ENCODE results near the gene PACSIN1. TPM values are rescaled to one million over a fixed set of nuclear protein-coding genes. Genes with fewer than 3 reads are reported as not detected.
A peak's percentile ranks its signal among the peaks of the same experiment; 100 is the strongest.

The PACSIN1 gene
- total and polyA plus RNA-seq, 2 of the 4 experiments (the other 2 are of a cell fraction), result 0.02 TPM; not detected in 1

GRCh38 chr6:34521463-34522285 is 55.8 kb downstream of the PACSIN1 start:
- H3K23ac ChIP-seq (ENCODE audit: low read depth, low read length), result no peak overlapping the region
- H3K4me2 ChIP-seq (ENCODE audit: low read depth, low read length), result no peak overlapping the region
- H3K79me1 ChIP-seq (ENCODE audit: low read depth in 1 of 2, low read length in 2 of 2), result no peaks in the 10 kb centered on the region
- H3K9me3 ChIP-seq (ENCODE audit: control insufficient read depth, insufficient read depth, low read length), result no peaks in the 10 kb centered on the region; the same call in 1 of the 2 replicates
- DNase-seq, result no peak
- H3K9me1 ChIP-seq (ENCODE audit: insufficient read depth, low read length), result no peaks in the 10 kb centered on the region
- H4K91ac ChIP-seq (ENCODE audit: insufficient read depth, low read depth, low read length), result no peak overlapping the region
- no peaks in the 10 kb centered on the region for H4K20me1 ChIP-seq (ENCODE audit: insufficient read depth, low read length)
- no peak overlapping the region for H2BK20ac ChIP-seq (ENCODE audit: low read depth, low read length)
- no peak overlapping the region for H2BK120ac ChIP-seq (ENCODE audit: low read depth, low read length)
- H3K36me3 ChIP-seq (ENCODE audit: control insufficient read depth, insufficient read depth, low read length), result no peaks in the 10 kb centered on the region
- no peak for ATAC-seq (ENCODE audit: low read depth)
- no peak overlapping the region for H3K9ac ChIP-seq (ENCODE audit: low read depth, low read length)
- ChIA-PET CTCF (interaction anchor here (0.6 kb wide), 1 partner anchor 103 kb away, joined by 3 read pairs; no protein-coding TSS in a partner anchor), POLR2A (ENCODE audit: unreplicated experiment) (no interaction called here)
- H3K4me3 ChIP-seq (ENCODE audit: insufficient read depth, low read depth, low read length), result no peak overlapping the region
- H3K4ac ChIP-seq (ENCODE audit: low read depth, low read length), result no peak overlapping the region
- peak overlapping the region; percentile 31 for H2AK9ac ChIP-seq (replicated peaks; ENCODE audit: low read depth, low read length, poor library complexity)
- no peak overlapping the region for H2AFZ ChIP-seq (replicated peaks; ENCODE audit: low read length, poor library complexity)
- H3K4me1 ChIP-seq (ENCODE audit: control insufficient read depth, insufficient read depth, low read length), result peaks cover 2% of the 10 kb centered on the region
- 80% methylated on average over 18 of the region's 28 CpGs; no CpG with 5 or more reads in 1 of the 2 experiments for WGBS, 2 experiments (ENCODE audit: extremely low coverage in 2 of 2, insufficient read length in 1 of 2)
- H3K14ac ChIP-seq (replicated peaks; ENCODE audit: low read depth, low read length), result no peak overlapping the region
- no peak overlapping the region for H3K27ac ChIP-seq (ENCODE audit: insufficient read depth, low read length)
- dilution Hi-C loops (cut with HindIII; ENCODE audit: low sequenced_read_pairs, unreplicated experiment), result no loop called here
- H3K27me3 ChIP-seq (ENCODE audit: control insufficient read depth, insufficient read depth, low read length), result peaks cover 29% of the 10 kb centered on the region
- no TSS peak for BruUV-seq (replicated peaks)
- in situ Hi-C loops (cut with MboI; ENCODE audit: low sequenced_read_pairs), result no loop called here
- no peak overlapping the region for H2AK5ac ChIP-seq (ENCODE audit: low read depth, low read length)
- no peak overlapping the region for H2BK15ac ChIP-seq (ENCODE audit: low read depth, low read length)
- H4K5ac ChIP-seq (ENCODE audit: low read depth, low read length), result no peak overlapping the region
- no peak overlapping the region for H4K8ac ChIP-seq (ENCODE audit: low read depth in 2 of 2, low read length in 2 of 2)
- H2BK5ac ChIP-seq (ENCODE audit: low read depth, low read length, poor library complexity, severe bottlenecking), result no peak overlapping the region
- no peak overlapping the region for H3K18ac ChIP-seq (ENCODE audit: low read depth, low read length)
- intact Hi-C loops (cut with micrococcal nuclease), result no loop called here
- H3K56ac ChIP-seq (ENCODE audit: extremely low read depth, insufficient read depth, low read length), result no peak overlapping the region
- no peak for TF ChIP-seq MAZ (IDR thresholded peaks at IDR 0.05; ENCODE audit: borderline replicate concordance, low read depth, low read length)
- TF ChIP-seq ELK1 (IDR thresholded peaks at IDR 0.05; ENCODE audit: borderline replicate concordance, low read depth, low read length), result no peak
- no peak for TF ChIP-seq RAD21 (IDR thresholded peaks at IDR 0.05; ENCODE audit: low read length)
- no peak for TF ChIP-seq NFE2L2 (IDR thresholded peaks at IDR 0.05; ENCODE audit: low read depth, low read length)
- TF ChIP-seq MAFK (IDR thresholded peaks at IDR 0.05; ENCODE audit: low read depth, low read length), result no peak
- no peak for TF ChIP-seq MXI1 (IDR thresholded peaks at IDR 0.05; ENCODE audit: borderline replicate concordance, low read depth, low read length)
- no peak for TF ChIP-seq RCOR1 (IDR thresholded peaks at IDR 0.05; ENCODE audit: insufficient replicate concordance, low read length)
- TF ChIP-seq CHD1 (IDR thresholded peaks at IDR 0.05; ENCODE audit: low read depth, low read length), result no peak
- no peak for TF ChIP-seq BHLHE40 (IDR thresholded peaks at IDR 0.05; ENCODE audit: low read depth, low read length)
- TF ChIP-seq POLR2A (IDR thresholded peaks at IDR 0.05; ENCODE audit: low read depth, low read length), result no peak
- TF ChIP-seq CEBPB (IDR thresholded peaks at IDR 0.05; ENCODE audit: low read depth, low read length), result no peak
- TF ChIP-seq FOS (IDR thresholded peaks at IDR 0.05; ENCODE audit: low read depth, low read length), result no peak
- TF ChIP-seq USF2 (IDR thresholded peaks at IDR 0.05; ENCODE audit: low read depth, low read length), result no peak
- TF ChIP-seq RFX5 (IDR thresholded peaks at IDR 0.05; ENCODE audit: low read depth, low read length), result no peak
- no peak for TF ChIP-seq SMC3 (IDR thresholded peaks at IDR 0.05; ENCODE audit: low read depth, low read length)
